SU-DHL-6 (cell line): ENCODE results near the gene CMTR2.

Experiments
- H2AFZ ChIP-seq: fragments of 200-600 bp; sonication (generic); 2 replicates; pipeline ENCODE4 v1.6.1; 2014; ENCODE audit warnings: low read depth, mild to moderate bottlenecking, moderate library complexity, mixed read lengths, antibody characterized with exemption, low read length; ENCODE audit not compliant: severe bottlenecking
- H3F3A ChIP-seq: fragments of 200-600 bp; shearing (Covaris generic); 2 replicates; pipeline ENCODE4 v1.6.0; 2016; ENCODE audit warnings: antibody characterized with exemption, mild to moderate bottlenecking; ENCODE audit not compliant: insufficient read depth
- H3K27ac ChIP-seq: fragments of 200-600 bp; sonication (generic); 2 replicates; pipeline ENCODE4 v1.5.1; 2016; ENCODE audit warnings: low read depth, mild to moderate bottlenecking, low read length, moderate library complexity, mixed read lengths
- H3K27me3 ChIP-seq: fragments of 200-600 bp; sonication (generic), shearing (Covaris generic); 2 replicates; pipeline ENCODE4 v1.6.0; 2014; ENCODE audit warnings: mild to moderate bottlenecking, low read length
- H3K36me3 ChIP-seq: fragments of 200-600 bp; sonication (generic); 2 replicates; pipeline ENCODE4 v1.6.1; 2014; ENCODE audit warnings: mild to moderate bottlenecking, low read length, mixed read lengths
- H3K4me2 ChIP-seq: fragments of 300-600, 200-600 bp; shearing (Covaris generic), sonication (generic); 2 replicates; pipeline ENCODE4 v1.6.0; 2014; ENCODE audit warnings: low read length, low read depth, mild to moderate bottlenecking; ENCODE audit not compliant: poor library complexity, severe bottlenecking
- H3K4me3 ChIP-seq: fragments of 200-600 bp; sonication (generic); 2 replicates; pipeline ENCODE4 v1.5.1; 2014; ENCODE audit warnings: antibody characterized with exemption, low read length, mild to moderate bottlenecking, mixed read lengths; ENCODE audit not compliant: insufficient read depth, poor library complexity, severe bottlenecking
- H3K79me2 ChIP-seq: fragments of 200-600 bp; sonication (generic); 2 replicates; pipeline ENCODE4 v1.6.1; 2014; ENCODE audit warnings: mild to moderate bottlenecking, low read length, moderate library complexity; ENCODE audit not compliant: insufficient read depth
- H3K9ac ChIP-seq: fragments of 200-600 bp; sonication (generic); 2 replicates; pipeline ENCODE4 v1.7.0; 2014; ENCODE audit warnings: mild to moderate bottlenecking, low read length
- H3K9me2 ChIP-seq: fragments of 200-600 bp; sonication (generic); replicated peaks from 2 replicates; pipeline ENCODE4 v1.6.1; 2014; ENCODE audit warnings: low read length; ENCODE audit not compliant: insufficient read depth
- H3K9me3 ChIP-seq: fragments of 200-600 bp; sonication (generic); 2 replicates; pipeline ENCODE4 v1.6.1; 2014; ENCODE audit warnings: low read length, mixed read lengths; ENCODE audit not compliant: insufficient read depth
- H4K20me1 ChIP-seq: fragments of 200-600 bp; sonication (generic); 2 replicates; pipeline ENCODE4 v1.6.1; 2014; ENCODE audit warnings: low read depth, mild to moderate bottlenecking, antibody characterized with exemption, low read length, moderate library complexity, mixed read lengths
- CTCF ChIP-seq: fragments of 200-600 bp; sonication (generic); IDR thresholded peaks from one replicate; pipeline ENCODE4 v1.5.1; 2017; ENCODE audit warnings: antibody characterized with exemption, mild to moderate bottlenecking, low read length, moderate library complexity; ENCODE audit not compliant: insufficient read depth, poor library complexity, severe bottlenecking
- EZH2phosphoT487 ChIP-seq: fragments of 200-600 bp; sonication (generic), shearing (Covaris generic); conservative IDR thresholded peaks from 2 replicates; pipeline ENCODE4 v1.6.1; 2018; ENCODE audit warnings: mild to moderate bottlenecking, antibody characterized with exemption, low read length, moderate library complexity, mixed read lengths

Gene CMTR2

DNA sequence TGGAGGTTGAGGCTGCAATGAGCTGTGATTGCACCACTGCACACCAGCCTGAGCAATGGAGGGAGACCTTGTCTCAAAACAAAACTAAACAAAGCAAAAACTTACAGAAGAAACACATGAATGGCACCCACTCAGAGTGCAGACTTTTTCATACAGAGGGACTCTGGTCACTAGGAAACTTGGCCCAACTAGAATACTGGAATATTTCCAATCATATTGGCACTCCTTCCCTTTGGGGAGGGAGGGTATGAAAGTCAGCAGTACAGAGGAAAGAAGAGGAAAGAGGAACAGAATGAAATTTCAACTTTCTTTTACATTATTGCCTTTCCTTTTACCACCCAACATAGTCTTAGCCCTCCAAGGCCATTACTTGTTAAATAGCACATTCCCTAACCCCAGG, 28.2 kb downstream of the CMTR2 start:
- Histone ChIP-seq H3K4me3 (no peak overlapping the region), H3K9me2 (no peaks in the 10 kb centered on the region), H2AFZ (no peak overlapping the region), H3K79me2 (no peaks in the 10 kb centered on the region), H3K27ac (no peak overlapping the region), H4K20me1 (no peaks in the 10 kb centered on the region), H3K27me3 (no peaks in the 10 kb centered on the region), H3K9ac (no peak overlapping the region), H3F3A (no peaks in the 10 kb centered on the region), H3K9me3 (no peaks in the 10 kb centered on the region), H3K4me2 (no peak overlapping the region), H3K36me3 (no peaks in the 10 kb centered on the region)
- no peak for TF ChIP-seq EZH2phosphoT487
- no peak for TF ChIP-seq CTCF

- no peaks in the 10 kb centered on the region for H3K9me2 ChIP-seq
- no peak overlapping the region for H3K4me3 ChIP-seq
- no peak overlapping the region for H3K9ac ChIP-seq
- no peaks in the 10 kb centered on the region for H3K9me3 ChIP-seq
- H3K79me2 ChIP-seq: no peaks in the 10 kb centered on the region
- no peaks in the 10 kb centered on the region for H3K36me3 ChIP-seq
- H4K20me1 ChIP-seq: no peaks in the 10 kb centered on the region
- TF ChIP-seq EZH2phosphoT487: no peak
- no peak for TF ChIP-seq CTCF
- H2AFZ ChIP-seq: no peak overlapping the region
- H3K27me3 ChIP-seq: no peaks in the 10 kb centered on the region
- no peak overlapping the region for H3K27ac ChIP-seq
- no peak overlapping the region for H3K4me2 ChIP-seq
- H3F3A ChIP-seq: no peaks in the 10 kb centered on the region
Measured at GRCh38 chr16:71259086-71259485, 30.1 kb downstream of the CMTR2 start.

GRCh38 chr16:71258372-71258771, 30.8 kb downstream of the CMTR2 start:
- Histone ChIP-seq H3K36me3 (no peaks in the 10 kb centered on the region), H3K27ac (no peak overlapping the region), H3K9me3 (no peaks in the 10 kb centered on the region), H3K4me2 (no peak overlapping the region), H4K20me1 (no peaks in the 10 kb centered on the region), H3K27me3 (no peaks in the 10 kb centered on the region), H3K4me3 (no peak overlapping the region), H3K79me2 (no peaks in the 10 kb centered on the region), H3K9me2 (no peaks in the 10 kb centered on the region), H3K9ac (no peak overlapping the region), H3F3A (no peaks in the 10 kb centered on the region), H2AFZ (no peak overlapping the region)
- no peak for TF ChIP-seq CTCF
- no peak for TF ChIP-seq EZH2phosphoT487

GRCh38 chr16:71257768-71258167, 31.4 kb downstream of the CMTR2 start:
- Histone ChIP-seq H3K9me2 (no peaks in the 10 kb centered on the region), H3K27ac (no peak overlapping the region), H3K79me2 (no peaks in the 10 kb centered on the region), H2AFZ (no peak overlapping the region), H3K4me3 (no peak overlapping the region), H4K20me1 (no peaks in the 10 kb centered on the region), H3K36me3 (no peaks in the 10 kb centered on the region), H3K9me3 (no peaks in the 10 kb centered on the region), H3F3A (no peaks in the 10 kb centered on the region), H3K27me3 (no peaks in the 10 kb centered on the region), H3K9ac (no peak overlapping the region), H3K4me2 (no peak overlapping the region)
- no peak for TF ChIP-seq EZH2phosphoT487
- no peak for TF ChIP-seq CTCF
